HEK293 (cell line): Measurements from ENCODE around the gene BCAR1.

Experiments used
- ZNF146 ChIP-seq: fragments of 450-650 bp; formaldehyde crosslinking; IDR thresholded peaks from 2 replicates; pipeline ENCODE4 v1.5.1; 2016; ENCODE audit warnings: missing biosample characterization, missing genetic modification characterization
- ZNF324 ChIP-seq: fragments of 450-650 bp; formaldehyde crosslinking; IDR thresholded peaks from 2 replicates; pipeline ENCODE4 v1.5.1; 2016; ENCODE audit warnings: missing biosample characterization, missing genetic modification characterization
- TF ChIP-seq, protein P1 (sequence below): fragments of 450-650 bp; formaldehyde crosslinking; IDR thresholded peaks from 2 replicates; pipeline ENCODE4 v1.5.1; 2017; ENCODE audit warnings: missing biosample characterization, missing genetic modification characterization

- TF ChIP-seq ZNF324 (tag by site-specific recombination): no peak
- TF ChIP-seq ZNF146 (tag by site-specific recombination): no peak
- TF ChIP-seq, protein P1, sequence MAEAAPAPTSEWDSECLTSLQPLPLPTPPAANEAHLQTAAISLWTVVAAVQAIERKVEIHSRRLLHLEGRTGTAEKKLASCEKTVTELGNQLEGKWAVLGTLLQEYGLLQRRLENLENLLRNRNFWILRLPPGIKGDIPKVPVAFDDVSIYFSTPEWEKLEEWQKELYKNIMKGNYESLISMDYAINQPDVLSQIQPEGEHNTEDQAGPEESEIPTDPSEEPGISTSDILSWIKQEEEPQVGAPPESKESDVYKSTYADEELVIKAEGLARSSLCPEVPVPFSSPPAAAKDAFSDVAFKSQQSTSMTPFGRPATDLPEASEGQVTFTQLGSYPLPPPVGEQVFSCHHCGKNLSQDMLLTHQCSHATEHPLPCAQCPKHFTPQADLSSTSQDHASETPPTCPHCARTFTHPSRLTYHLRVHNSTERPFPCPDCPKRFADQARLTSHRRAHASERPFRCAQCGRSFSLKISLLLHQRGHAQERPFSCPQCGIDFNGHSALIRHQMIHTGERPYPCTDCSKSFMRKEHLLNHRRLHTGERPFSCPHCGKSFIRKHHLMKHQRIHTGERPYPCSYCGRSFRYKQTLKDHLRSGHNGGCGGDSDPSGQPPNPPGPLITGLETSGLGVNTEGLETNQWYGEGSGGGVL (tag by site-specific recombination): no peak
These were observed 22.0 kb downstream of the BCAR1 start for GRCh38 chr16:75229172-75230031.
